ENCODE results near the gene GBF1.
A peak's percentile ranks its signal among the peaks of the same experiment; 100 is the strongest.

The GBF1 gene

GRCh38 chr10:102342458-102342857 lies 97.1 kb downstream of the GBF1 start:
- DNase-seq (ENCODE audit: low spot score) = no peak
- no peak for TF ChIP-seq CTCF (IDR thresholded peaks at IDR 0.05; ENCODE audit: extremely low read depth, insufficient read depth, missing control alignments)
- in situ Hi-C loops (cut with MboI; ENCODE audit: low pct_unique_long_range_greater_than_20kb, low sequenced_read_pairs, unreplicated experiment) = no loop called here

DNA sequence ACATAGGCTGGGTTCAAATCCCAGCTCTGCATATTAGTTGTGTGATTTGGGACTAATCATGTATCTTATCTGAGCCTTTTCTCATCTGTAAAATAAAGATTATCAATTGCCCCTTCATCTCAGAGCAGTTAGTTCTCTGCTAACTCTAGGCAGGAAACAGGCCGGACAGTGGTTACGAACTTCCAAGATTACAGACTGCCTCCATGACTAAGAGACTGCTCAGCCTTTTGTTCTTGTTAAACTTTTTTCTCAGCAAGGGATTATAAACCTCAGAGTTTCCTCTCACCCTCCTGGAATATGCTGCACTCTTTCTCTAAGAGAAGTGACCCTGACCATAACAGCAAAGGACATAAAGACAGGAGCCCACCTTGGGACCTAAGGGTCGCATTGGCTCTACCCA lies 97.6 kb downstream of the GBF1 start:
- TF ChIP-seq CTCF (IDR thresholded peaks at IDR 0.05; ENCODE audit: extremely low read depth, insufficient read depth, missing control alignments) = no peak
- DNase-seq (ENCODE audit: low spot score) = no peak
- in situ Hi-C loops (cut with MboI; ENCODE audit: low pct_unique_long_range_greater_than_20kb, low sequenced_read_pairs, unreplicated experiment) = no loop called here

- in situ Hi-C loops (cut with MboI; ENCODE audit: low pct_unique_long_range_greater_than_20kb, low sequenced_read_pairs, unreplicated experiment) = no loop called here
- no peak for TF ChIP-seq CTCF (IDR thresholded peaks at IDR 0.05; ENCODE audit: extremely low read depth, insufficient read depth, missing control alignments)
- no peak for DNase-seq (ENCODE audit: low spot score)
Measured at GRCh38 chr10:102344067-102344466, 98.7 kb downstream of the GBF1 start.

- peak; percentile 60 for TF ChIP-seq CTCF (IDR thresholded peaks at IDR 0.05; ENCODE audit: extremely low read depth, insufficient read depth, missing control alignments)
- in situ Hi-C loops (cut with MboI; ENCODE audit: low pct_unique_long_range_greater_than_20kb, low sequenced_read_pairs, unreplicated experiment) = loop anchor here (5.0 kb wide), 1 partner anchor 120 kb away; the partner anchor contains the start of gene ELOVL3
- DNase-seq (ENCODE audit: low spot score) = peak; percentile 25
Measured at GRCh38 chr10:102347236-102347828, 102.0 kb downstream of the GBF1 start.

DNA sequence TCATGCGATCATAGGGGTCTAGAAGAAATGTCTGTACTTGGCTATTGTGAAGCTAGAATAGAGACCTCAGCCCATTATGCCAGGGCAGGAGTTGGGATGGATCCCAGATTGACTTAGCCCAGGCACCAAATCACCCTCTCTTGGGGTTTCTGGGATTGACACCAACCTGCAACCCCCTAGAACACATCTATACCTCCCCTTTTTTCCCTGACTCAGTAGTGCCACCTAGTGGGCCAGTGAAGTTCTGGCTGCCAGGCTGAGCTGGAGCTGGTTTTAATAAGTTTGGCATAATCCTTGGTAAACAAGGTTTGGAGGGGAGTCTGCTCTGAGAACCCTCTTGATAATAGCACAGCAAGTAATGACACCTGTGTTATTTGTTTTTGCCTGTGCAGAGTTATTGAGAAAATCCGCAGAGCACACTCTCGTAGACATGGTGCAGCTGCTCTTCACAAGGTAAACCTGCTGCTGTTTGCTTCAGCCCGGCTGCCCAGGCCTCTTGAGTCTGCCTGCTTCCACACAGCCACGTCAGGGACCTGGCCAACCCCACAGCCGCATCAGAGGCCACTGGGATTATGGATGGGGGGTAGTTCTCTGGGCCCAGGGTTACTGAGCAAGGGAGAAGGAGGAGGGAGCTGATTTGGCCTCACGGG lies 106.9 kb downstream of the GBF1 start:
- in situ Hi-C loops (cut with MboI; ENCODE audit: low pct_unique_long_range_greater_than_20kb, low sequenced_read_pairs, unreplicated experiment) = no loop called here
- peak; percentile 74 for DNase-seq (ENCODE audit: low spot score)
- peak; percentile 92 for TF ChIP-seq CTCF (IDR thresholded peaks at IDR 0.05; ENCODE audit: extremely low read depth, insufficient read depth, missing control alignments)

DNA sequence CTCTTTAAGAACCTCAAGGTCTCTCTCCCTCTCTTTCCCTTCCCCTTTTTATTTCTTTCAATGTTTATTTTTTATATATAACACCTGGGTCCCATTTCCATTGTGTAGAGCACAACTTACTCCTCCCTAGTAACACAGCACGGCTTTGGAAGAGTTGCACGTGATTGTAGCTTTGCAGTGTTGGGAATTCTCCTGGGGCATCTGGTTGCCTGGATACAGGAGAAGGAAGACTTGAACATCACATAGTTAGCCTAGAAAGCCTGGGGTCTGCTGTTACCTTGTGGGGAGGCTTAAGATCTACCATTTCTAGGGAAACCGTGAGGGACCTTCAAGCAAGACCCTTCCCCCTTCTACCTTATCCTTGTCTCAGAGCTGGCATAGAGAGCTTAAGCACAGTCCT lies 109.1 kb downstream of the GBF1 start:
- TF ChIP-seq CTCF (IDR thresholded peaks at IDR 0.05; ENCODE audit: extremely low read depth, insufficient read depth, missing control alignments) = no peak
- DNase-seq (ENCODE audit: low spot score) = no peak
- in situ Hi-C loops (cut with MboI; ENCODE audit: low pct_unique_long_range_greater_than_20kb, low sequenced_read_pairs, unreplicated experiment) = no loop called here

Measured in GM13977 (cell line).